AML-193 (cell line): ENCODE data around the gene TMEM238L.

Experiments
- DNase-seq, 2 experiments: peaks; one replicate each; lab custom pipeline; 2025; lab: John Stamatoyannopoulos, UW

Gene TMEM238L

DNA sequence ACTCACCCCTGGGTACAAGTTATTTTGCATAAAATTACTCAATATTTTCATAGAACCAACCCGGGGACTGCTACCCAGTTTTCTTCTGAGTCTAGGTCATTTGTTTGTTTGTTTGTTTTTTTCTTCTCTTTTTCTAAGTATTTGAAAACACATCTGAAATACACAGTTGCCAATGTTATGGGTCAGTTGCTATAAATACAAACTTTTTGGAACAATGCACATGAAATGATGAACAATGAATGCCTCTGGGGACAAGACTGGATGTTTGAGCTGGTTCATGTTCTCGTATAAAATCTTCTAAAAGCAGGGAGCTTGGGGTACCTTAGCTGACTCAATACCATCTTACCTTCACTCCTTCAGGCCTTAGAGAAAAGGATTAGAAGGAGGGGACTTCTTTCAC is 30.5 kb downstream of the TMEM238L start:
- DNase-seq, result no peak

DNA sequence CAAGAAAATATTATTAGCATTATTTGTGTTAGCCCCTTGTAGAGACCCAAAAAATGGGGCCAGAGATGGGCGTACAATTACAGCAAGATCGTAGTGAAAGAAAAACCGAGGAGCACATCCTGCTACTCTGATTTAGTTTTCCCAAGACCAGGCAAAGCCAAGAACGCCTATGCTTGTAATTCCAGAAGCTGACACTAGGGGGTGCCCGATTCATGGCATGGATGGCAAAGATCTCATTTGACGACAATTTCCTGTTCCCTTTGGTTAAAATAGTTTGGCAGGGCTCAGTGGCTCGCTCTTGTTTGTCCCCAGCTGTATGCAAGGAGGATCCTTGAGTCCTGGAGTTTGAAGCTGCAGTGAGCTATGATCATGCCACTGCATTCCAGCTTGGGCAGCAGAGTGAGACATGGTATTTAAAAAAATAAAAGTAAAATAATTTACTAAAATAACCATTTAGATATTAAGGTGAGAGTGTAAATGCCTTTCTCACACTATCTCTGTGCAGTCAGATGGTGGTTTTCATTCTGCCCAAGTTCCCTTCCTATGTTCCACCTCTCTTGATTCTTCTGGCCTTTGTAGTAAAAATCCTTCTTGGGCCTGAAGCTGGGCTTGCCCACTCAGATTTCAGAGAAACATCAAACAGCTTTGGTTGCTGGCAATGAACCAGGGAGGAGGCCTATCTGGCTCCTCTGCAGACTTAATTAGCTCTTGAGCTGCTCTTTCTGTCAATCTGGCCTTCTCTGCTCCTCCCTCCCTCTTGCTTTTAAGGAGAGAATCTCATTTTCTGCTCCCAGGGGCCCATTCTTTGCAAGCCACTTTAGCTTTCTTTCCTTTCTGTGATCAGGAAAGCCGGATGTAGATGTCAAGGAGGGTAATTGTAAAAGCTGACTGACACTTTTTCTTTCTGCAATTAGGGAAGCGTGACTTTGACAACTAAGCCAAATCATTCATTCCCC is 31.2 kb downstream of the TMEM238L start:
- peak; percentile 21 to 28 for DNase-seq

DNA sequence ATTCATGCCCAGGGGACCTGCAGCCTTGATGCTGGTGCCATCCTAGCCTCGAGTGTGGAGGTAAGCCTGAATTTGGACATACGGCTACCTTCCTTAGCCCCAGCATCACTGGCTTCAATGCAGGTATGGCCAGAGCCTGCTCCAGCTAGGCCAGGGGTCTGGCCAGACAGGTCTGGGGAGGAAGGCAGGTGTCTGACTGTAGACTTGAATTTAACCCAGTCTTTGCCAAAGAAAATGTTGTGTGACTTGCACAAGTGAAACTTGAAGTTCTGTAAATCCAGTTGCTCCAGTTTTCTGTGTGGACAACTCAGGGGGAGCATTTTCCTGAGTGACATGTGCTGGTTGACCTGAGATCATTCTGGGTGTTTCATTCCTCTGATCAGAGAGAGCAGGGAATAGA is 32.8 kb downstream of the TMEM238L start:
- DNase-seq, result no peak

DNA sequence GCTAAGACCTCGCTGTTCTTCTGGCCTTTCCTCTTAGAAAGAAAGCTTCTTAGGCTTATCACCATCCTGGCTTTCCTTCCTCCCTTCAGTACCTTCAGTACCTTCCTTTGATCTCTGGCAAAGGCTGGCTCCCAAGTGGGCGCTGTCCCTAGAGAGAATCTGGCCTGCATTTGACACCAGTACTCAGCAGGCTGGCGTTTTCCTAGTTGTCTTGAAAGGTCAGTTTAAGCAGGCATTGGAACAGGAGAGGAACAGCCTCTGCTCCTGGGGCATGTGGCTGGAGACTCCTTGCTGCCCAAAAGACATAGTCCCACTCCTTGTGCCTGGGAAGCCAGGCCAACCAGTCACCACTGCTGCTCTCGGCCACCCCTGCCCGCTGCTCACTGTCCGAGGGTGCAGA is 34.1 kb downstream of the TMEM238L start:
- no peak for DNase-seq

DNA sequence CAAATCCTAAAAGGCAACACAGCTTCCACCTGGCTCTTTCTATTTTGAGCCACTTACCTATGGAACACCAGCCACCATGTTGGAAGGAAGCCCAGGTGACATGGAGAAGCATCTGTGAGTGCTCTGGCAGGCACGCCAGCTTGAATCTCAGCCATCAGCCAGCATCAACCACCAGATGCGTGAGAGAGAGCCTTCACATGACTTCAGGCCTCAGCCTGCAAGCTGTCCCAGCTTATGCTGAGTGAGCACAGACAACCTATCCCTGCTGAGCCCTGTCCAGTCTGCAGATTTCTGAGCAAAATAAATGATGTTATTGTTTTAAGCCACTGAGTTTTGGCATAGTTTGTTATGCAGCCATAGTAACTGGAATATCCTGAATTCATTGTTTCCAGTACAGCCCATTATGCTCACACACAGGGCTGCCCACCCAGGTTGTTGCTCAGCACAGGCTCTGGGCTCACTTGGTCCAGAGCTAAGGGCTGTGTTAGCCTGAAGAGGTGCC is 35.1 kb downstream of the TMEM238L start:
- DNase-seq, result no peak

DNA sequence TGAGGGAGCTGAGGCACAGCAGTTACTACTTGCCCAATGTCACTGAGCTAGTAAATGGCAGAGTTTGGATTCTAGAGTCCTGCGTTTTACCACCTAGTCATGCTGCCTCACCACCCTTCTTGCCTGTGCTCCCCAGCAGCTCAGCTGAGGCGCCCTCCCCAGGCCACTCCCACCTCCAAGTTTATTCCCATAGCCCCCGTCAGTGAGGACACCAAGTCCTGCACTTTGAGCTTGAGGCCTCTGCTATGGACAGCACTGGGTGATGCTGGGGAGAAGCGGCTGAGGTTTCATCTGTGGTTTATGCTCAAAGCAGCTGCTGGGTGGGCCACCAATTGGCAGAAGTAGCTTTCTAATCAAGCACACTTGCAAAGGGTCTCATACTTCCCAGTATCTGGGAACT is 36.7 kb downstream of the TMEM238L start:
- no peak for DNase-seq

DNA sequence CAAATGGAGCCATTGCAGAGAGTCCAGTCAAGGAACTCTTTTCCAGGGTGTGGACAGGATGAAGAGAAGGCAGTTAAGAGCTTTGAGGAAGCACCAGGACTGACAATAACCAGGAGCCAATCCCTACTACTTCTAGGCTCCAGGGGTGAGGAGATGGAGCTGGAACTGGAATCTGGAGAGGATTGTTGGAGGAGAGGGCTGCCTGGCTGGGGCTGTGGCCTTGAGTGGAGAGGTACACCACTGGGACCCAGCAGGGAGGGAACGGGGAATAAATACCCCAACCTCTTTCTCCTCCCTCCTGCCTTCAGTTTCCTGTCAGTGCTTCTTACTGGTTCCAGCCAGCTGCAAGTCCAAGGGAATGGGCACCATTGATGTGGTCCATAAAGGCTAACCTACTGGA is 41.9 kb downstream of the TMEM238L start:
- DNase-seq, result no peak

DNA sequence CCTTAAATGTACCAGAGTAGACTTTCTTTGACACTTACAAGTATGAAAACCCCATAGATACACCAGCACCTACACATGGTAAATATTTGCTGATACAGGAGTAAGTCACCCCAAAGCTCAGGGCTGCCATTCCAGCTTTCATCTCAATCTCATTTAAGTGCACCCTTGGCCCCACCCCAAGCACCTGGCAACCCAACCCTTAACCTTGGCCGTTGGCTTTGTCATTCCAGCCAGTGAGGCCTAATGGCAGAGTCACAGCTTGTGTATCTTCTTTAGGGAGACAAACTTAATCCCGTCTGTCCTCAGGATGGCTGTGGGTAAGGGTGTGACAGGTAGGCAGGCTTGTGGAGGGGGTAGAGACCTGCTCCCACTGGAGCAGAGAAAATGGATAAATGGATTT is 42.6 kb downstream of the TMEM238L start:
- DNase-seq, result no peak

DNA sequence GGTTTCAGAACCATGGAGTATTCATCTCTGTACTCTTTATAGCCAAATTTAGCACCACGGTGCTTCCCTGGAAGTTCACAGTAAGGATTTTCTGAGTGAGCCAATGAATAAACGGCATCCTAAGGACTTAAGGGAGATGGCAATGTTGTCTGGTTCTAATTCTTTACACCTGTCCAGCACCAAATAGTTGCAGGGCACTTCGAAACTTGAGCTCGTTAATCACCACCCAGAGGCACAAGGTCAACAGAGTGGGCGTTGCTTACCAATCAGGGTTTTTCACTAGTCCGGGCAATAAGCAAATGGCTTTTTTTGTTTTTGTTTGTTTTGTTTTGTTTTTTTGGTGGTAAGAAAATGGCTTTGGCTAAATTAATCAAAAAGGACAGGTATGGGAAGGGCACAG is 45.8 kb downstream of the TMEM238L start:
- DNase-seq, result no peak

DNA sequence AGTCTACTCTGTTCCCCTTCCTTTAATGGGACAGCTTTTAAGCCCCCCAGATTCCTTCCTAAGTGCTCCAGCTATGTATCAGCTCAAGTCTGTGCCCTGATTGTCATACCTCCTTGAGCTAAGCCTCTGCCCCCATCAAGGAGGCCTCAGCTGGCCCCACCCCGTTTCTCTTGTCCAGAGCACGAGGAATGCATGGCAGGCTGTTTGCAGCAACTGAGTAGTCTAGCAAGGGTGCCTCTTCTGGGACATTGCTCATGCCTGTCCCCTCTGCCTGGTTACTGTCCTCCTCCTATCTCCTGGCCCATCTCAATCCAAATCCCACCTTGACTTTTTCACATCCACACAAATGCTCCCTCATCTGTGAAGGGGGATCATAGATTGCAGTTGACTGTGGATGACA is 46.3 kb downstream of the TMEM238L start:
- no peak for DNase-seq

DNA sequence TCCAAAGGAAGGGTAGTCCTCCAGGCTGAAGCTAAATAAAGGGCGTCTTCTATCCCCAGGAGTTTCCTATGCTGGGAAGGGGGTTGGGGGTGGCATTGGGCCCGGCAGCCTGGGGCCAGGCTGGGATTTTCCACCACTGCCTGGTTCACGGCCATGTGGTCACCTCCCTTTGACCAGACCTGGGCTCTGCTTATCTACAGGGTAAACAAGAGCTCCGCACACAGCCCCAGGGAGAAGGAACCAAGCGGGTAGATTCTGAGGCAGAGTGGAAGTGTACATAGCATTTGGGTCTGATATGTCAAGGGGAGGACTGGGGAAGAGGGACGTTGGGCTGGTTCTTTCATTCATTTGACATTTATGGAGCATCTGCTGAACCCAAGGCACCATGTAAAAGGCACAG is 46.8 kb downstream of the TMEM238L start:
- no peak for DNase-seq

DNA sequence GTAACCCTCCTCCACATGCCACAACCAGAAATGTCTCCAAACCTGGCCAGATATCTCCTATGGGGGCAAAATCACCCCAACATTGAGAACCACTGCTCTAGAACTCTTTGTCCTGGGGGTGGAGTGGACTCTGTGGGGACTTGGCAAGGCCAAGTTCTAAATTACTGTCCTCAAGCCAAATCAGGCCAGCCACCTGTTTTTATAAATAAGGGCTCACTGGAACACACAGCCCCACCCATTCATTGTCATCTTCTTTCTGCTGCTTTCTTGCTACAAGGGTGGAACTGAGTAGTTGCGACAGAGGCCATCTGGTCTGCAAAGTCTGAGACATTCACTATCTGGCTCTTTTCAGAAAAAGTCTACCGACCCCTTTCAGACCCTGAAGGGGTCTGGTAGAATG is 47.3 kb downstream of the TMEM238L start:
- DNase-seq, result no peak

DNA sequence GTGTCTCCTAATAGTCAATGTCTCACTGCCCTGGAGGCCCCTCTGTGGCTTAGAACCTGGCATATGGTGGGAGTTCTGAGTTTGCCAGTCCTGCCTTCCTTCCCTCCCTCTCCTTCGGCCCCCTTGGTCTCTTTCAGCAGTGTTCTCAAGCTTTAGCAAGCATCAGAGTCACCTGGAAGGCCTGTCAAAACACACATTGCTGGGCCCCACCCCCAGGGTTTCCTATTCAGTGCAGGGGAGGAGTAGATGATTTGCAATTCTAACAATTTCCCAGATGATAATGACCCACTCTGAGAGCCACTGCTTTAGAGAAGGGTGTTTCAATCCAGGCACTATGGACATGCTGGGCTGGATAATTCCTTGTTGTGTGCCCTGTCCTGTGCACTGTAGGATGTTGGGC is 47.7 kb downstream of the TMEM238L start:
- no peak for DNase-seq

DNA sequence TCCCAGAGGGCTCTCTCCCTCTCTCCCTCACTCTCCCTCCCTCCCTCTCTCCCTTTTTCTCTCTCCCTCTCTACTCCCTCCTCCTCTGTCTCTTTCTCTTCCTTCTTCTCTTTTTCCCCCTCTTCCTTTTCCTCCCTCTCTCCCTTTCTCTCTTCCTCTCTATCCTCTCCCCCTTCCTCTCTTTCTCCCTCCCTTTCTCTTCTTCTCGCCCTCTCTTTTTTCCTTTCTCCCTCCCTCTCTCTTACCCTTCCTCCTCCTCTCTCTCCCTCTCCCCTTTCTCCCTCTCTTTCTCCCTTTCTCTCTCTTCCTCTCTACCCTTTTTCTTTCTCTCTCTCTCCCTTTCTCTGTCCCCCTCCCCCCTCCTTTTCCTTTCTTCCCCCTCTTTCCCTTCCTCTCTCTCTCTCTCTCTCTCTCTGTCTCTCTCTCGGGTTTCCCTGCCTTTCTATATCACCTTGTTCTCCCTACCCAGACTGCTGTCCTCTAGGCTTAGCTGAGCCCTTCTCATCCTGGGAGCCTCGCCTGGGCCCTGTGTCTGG is 48.2 kb downstream of the TMEM238L start:
- no peak for DNase-seq

DNA sequence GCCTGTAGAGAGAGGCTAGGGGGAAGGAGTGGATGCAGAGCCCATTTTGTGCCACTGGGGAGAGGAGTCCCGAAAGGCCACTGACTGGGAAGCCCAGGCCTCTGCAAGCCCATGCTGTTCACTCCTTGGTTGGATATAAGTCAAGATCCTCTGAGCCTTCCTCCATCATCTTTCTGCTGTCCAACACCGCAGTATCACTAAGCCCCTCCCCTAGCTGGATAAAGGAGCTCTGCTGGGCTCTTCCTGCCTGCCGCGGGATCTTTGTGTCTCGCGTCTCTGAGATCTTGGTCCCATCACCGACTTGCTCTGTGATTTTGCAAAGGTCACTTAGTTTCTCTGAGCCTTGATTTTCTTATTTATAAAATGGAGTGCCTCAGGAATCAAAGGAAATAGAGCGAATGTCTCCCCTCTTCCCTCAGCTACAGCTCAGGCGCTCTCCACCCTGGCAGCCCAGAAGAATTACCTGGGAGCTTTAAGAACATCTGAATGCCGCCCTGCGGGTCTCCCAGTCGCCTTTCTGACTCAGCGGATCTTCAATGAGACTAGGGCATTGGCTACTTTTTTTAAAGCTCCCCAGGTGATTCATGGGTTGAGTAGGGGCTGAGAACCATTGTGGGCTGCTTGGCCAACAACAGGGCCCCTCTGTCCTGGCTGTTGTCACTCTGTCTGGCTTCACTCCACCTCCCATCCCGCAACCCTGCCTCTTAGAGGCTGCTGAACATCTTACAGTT is 48.9 kb downstream of the TMEM238L start:
- no peak for DNase-seq

DNA sequence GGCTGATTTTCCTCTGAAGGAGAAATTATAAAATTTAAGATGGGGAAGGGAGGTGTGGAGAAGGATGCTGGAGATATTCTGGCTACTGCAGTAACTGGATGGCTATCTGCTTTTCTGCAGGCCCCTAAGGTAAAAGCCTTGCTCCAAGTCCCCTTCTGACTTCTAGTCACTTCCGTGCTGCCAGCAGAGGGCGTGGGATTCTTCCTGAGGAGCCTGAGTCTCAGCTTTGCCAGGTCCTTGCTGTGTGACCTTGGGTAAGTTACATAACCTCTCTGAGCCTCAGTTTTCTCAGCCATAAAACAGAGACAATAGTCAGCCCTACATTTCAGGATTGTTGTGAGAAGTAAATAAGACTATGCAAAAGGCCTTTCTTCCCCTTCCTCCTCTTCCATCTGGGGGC is 49.8 kb downstream of the TMEM238L start:
- no peak for DNase-seq

DNA sequence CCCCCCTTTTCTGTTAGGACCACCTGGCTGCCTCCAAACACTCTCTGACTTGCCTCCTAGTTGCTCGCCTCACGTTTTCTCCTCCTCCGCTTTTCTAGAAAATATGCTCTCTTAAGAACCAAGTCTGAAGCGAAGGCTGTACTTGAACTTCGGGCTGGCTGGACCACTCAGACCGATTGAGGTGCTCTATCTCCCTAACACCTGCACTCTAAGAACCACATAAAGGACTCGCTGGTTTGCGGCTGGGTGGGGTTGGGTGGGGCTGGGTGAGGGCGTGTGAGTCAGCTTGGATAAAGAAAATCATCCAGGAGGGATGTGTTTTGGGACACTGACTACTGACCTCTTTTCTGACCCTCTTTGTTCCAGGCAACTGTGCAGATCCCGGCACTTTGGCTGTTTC is 51.2 kb downstream of the TMEM238L start:
- DNase-seq, result no peak

DNA sequence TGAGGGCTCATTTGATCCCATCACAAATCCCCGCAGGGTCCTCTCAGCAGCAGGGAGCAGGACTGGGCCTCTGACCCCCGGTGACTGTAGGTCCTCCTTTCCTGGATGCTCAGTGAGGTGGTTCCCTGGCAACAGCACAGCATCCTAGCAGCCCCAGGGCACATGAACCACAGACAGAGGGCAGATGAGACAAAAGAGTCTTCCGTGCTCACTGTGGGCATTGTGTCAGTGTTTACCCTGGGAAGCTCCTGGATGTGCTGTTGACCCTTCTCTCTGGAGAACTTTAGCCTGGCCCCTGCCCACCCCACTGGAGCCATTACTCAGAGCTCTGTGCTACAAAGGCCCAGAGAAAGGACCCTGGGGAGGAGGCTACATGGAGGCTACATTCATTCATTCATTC is 52.3 kb downstream of the TMEM238L start:
- DNase-seq, result no peak

DNA sequence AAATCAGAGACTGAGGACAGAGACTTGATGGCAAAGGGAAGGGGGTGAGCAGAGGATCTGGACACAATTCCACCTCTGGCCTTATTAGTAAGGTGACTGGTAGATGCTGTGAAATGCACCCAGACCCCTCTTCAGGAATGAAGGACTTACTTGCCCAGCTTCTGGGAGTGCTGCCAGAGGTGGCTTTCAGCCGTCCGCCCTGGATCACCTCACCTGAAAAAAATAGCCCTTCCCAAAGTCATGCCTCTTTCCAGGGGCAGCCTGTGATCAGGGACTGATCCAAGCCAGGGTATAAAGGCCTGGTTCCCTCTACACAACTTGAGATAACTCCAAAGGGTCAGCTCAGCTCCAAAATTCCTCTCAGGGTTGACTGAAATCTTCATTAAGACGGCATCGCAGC is 53.7 kb downstream of the TMEM238L start:
- DNase-seq, result no peak

DNA sequence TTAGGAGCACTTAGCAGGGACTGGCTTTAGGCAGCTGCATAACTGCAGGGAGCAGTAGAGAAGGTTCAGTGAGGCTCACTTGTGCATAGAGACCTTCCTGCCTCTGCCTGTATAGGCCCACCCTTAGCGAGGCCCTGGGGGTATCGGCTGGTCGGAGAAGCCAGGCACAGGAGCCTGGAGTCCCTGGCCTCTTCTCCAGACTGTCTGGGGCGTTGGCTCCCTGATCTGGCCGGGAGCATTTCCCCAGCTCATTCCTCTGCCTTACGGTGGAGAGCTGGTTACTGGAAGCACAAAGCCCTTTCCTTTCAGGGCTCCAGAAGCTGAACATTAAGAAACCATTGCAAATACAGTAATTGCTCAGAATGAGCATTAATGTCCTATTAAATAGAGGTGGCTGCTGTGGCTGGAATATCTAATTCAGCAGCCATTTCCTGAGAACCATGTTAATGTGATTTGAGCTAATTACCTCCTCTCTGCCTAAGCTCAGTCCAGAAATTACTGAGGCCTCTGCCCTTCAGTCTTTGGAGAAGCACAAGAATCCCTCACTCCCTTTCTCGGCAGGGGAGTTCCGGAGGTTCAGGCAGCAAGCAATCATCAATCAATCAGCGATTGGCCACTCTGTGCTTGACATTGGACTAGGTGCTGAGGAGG is 55.2 kb downstream of the TMEM238L start:
- no peak for DNase-seq

DNA sequence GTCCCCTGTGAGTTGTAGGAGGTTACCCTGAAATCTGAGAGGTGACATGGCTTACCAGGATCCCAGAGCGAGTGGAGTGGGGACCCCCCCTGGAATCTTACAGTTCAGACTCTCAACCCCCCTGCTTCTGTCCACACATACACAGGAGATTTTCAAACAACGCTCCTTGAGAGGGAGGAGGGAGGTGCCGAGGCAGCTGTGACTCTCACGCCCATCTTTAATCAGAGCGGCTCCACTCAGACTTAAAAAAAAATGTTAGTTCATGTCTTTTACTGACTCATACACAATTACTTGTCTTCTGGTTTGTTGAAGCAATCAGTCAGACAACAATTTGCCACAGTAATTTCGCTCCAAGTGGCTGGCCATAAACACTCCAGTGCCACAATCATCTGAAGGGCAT is 58.7 kb downstream of the TMEM238L start:
- no peak for DNase-seq
